LNCAP (cell line): Measurements from ENCODE around the gene SPRED3.

Experiments
- CTCF ChIP-seq: fragments of 450-650 bp; IDR thresholded peaks from 2 replicates; pipeline ENCODE4 v1.5.1; 2017; ENCODE audit warnings: mild to moderate bottlenecking

The SPRED3 gene

GRCh38 chr19:38421856-38422255, 33.4 kb downstream of the SPRED3 start:
- TF ChIP-seq CTCF: no peak

DNA sequence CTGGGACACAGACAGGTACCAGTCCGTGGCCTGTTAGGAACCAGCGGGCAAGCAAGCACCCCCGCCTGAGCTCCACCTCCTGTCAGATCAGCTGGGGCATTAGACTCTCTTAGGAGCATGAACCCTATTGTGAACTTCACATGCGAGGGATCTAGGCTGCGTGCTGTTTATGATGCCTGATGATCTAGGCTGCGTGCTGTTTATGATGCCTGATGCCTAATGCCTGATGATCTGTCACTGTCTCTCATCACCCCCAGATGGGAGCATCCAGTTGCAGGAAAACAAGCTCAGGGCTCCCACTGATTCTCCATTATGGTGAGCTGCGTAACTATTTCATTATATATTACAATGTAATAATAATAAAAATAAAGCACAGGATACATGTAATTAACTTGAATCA, 33.9 kb downstream of the SPRED3 start:
- no peak for TF ChIP-seq CTCF

DNA sequence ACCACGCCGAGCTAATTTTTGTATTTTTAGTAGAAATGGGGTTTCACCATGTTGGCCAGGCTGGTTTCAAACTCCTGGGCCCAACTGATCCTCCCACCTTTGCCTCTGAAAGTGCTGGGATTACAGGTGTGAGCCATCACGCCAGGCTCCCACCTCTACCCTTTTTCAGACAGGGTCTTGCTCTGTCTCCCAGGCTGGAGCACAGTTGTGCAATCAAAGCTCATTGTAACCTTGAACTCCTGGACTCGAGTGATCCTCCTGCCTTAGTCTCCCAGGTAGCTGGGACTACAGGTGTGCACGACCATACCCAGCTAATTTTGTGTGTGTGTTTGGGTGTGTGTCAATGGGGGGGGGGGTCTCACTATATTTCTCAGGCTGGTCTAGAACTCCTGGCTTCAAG, 35.8 kb downstream of the SPRED3 start:
- no peak for TF ChIP-seq CTCF

DNA sequence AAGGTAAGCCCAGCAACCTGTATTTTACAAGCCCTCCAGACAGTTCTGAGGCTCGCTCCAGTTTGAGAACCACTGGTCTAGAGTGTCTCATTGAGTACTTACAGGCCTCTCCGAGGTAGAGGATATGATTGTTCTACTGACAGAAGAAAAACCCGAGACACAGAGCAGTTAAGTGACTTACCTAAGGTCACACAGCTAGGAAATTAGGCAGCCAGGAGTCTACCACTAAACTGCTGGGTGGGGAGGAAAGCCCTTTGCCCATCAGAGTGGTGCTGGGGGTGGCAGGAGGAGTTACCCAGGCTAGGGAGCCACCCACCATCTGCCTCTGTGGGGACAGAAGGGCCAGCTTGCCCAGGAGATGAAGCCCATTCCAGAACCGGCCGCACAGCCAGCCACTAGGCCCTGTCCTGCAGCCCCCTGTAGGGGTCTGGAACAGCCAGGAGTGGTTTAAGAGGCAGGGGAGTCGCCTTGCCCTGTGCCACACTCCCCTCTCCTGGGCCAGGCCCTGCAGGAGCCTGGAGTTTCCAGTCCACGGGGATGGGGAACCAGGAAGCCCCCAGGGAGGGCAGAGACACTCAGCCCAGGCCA, 36.8 kb downstream of the SPRED3 start:
- no peak for TF ChIP-seq CTCF

DNA sequence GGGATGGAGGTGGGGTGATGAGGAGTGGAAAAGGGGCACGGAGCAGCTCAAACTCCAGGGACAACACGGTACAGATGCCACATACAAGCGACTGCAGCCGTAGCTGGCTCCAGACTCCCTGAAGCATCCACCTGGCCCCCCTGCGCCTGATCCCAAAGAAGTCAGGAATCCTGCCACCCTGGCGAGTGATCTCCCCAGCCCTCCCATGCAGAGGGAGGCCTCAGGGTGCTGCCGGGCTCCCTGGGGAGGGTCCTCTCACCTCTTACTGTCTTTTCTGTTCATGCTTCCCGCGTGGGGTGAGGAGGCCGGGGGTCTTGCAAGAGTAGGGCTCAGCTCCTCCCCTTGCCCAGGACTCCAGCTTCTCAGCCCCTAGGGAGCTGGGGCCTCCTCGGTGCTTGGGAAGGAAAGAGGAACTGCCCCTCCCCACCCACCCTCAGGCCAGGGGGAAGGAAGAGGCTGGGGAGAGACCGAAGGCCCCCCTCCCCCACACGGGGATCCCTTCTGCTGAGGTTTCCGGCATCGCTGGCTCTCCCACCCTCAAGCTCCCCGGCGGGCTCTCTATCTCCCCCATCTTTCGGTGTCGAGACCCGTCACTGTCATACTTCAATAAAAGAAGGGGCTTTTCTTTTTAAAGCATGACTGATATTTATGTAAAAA, 37.4 kb downstream of the SPRED3 start, which contains the start of gene RASGRP4:
Gene RASGRP4, minus strand, starts transcription at position 410 of the 657 bp plus-strand sequence. Its CDS starts 128 bp downstream, at position 282.
- TF ChIP-seq CTCF: no peak

- no peak for TF ChIP-seq CTCF
These were observed 40.7 kb downstream of the SPRED3 start for GRCh38 chr19:38429055-38429810.

DNA sequence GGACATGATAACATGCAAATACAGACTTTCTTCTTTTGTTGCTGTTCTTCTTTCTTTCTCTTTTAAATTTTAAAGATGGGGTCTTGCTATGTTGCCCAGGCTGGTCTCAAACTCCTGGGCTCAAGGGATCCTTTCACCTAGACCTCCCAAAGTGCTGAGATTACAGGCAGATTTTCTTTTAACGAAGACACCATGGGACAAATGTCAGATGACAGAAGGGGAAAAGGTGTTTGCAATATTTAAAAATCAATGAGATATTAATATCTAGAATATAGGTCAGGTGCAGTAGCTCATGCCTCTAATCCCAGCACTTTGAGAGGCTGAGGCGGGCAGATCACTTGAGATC, 41.3 kb downstream of the SPRED3 start:
- TF ChIP-seq CTCF: no peak
